HCT116 (cell line): Measurements from ENCODE around the gene DIPK1B. TPM values are rescaled to one million over a fixed set of nuclear protein-coding genes. Genes with fewer than 3 reads are reported as not detected.
A peak's percentile ranks its signal among the peaks of the same experiment; 100 is the strongest.

ENCODE experiments used
- ATAC-seq: fragments of 200-7000 bp; cut with Tn5 transposase; 2 replicates; pipeline ENCODE4 v1.9.1; 2020; ENCODE audit warnings: mild to moderate bottlenecking, moderate library complexity
- BruUV-seq: library from RNA; stranded (reverse); fragments of 400-500 nt; replicated peaks from 2 replicates; lab custom pipeline; 2021; lab: Mats Ljungman, UMichigan
- CTCF ChIA-PET: fragments of 300-600 bp; sonication (Branson Sonifier 250); formaldehyde crosslinking; loops from one replicate; lab custom pipeline; 2021; ENCODE audit warnings: antibody characterized with exemption; lab: Charles Lee
- POLR2A ChIA-PET: fragments of 300-600, 350-600 bp; sonication (Branson Sonifier 250); formaldehyde crosslinking; loops from one replicate; lab custom pipeline; 2021; ENCODE audit warnings: antibody characterized with exemption; lab: Charles Lee
- RAD21 ChIA-PET, 2 experiments: fragments of 300-600 bp; sonication (Branson Sonifier 250); formaldehyde crosslinking; loops; one replicate each; lab custom pipeline; 2023; ENCODE audit warnings: low total read pairs in 2 of 2; ENCODE audit not compliant: uncharacterized antibody in 2 of 2, unreplicated experiment in 2 of 2, low non-redundant PET in 1 of 2; lab: Charles Lee
- DNase-seq: peaks from one replicate; pipeline ENCODE4 v3.0.0-alpha.2; 2010; ENCODE audit warnings: low read depth, low spot score
- H2AFZ ChIP-seq: fragments of 200-600 bp; shearing (Covaris generic), sonication (generic); 2 replicates; pipeline ENCODE4 v1.6.1; 2017; ENCODE audit warnings: low read depth, mixed run types, mixed read lengths, antibody characterized with exemption, low read length; ENCODE audit not compliant: poor library complexity, severe bottlenecking
- H3K27ac ChIP-seq: 2 replicates; pipeline ENCODE4 v1.5.1; 2012; ENCODE audit warnings: low read depth, low read length
- H3K27me3 ChIP-seq: fragments of 200-600 bp; sonication (generic); 2 replicates; pipeline ENCODE4 v1.6.1; 2016; ENCODE audit warnings: mixed run types, low read length, mixed read lengths; ENCODE audit not compliant: insufficient read depth
- H3K36me3 ChIP-seq, 2 experiments: fragments of 200-500 bp in 1 of 2; fragments of 200-600 bp in 1 of 2; sonication (Bioruptor generic) in 1 of 2; sonication (generic) in 1 of 2; 2 replicates each; pipeline versions ENCODE4 v1.5.1 to v1.6.1; 2014 to 2016; ENCODE audit warnings: low read length in 2 of 2, inconsistent platforms in 1 of 2, mixed read lengths in 1 of 2, mixed run types in 1 of 2; ENCODE audit not compliant: insufficient read depth in 2 of 2, control insufficient read depth in 1 of 2
- H3K4me1 ChIP-seq, 2 experiments: fragments of 200-600 bp in 1 of 2; sonication (generic) in 1 of 2; 2 replicates each; pipeline versions ENCODE4 v1.5.1 to v1.6.1; 2012 to 2017; ENCODE audit warnings: low read length in 2 of 2, inconsistent platforms in 1 of 2, mild to moderate bottlenecking in 1 of 2, mixed read lengths in 1 of 2, mixed run types in 1 of 2, moderate library complexity in 1 of 2; ENCODE audit not compliant: insufficient read depth in 2 of 2, control insufficient read depth in 1 of 2
- H3K4me2 ChIP-seq: fragments of 200-600 bp; sonication (generic); 2 replicates; pipeline ENCODE4 v1.6.1; 2017; ENCODE audit warnings: mixed run types, low read length, mixed read lengths
- H3K4me3 ChIP-seq, 2 experiments: fragments of 200-600 bp in 1 of 2; sonication (generic) in 1 of 2; replicated peaks in 1 of 2; 2 replicates each; pipeline ENCODE4 v1.5.1; 2011 to 2016; ENCODE audit warnings: low read length in 2 of 2, control low read depth in 1 of 2, low read depth in 1 of 2, mild to moderate bottlenecking in 1 of 2, mixed read lengths in 1 of 2, mixed run types in 1 of 2
- H3K79me2 ChIP-seq: fragments of 200-600 bp; sonication (generic); 2 replicates; pipeline ENCODE4 v1.6.1; 2017; ENCODE audit warnings: mild to moderate bottlenecking, mixed run types, low read length, moderate library complexity, mixed read lengths; ENCODE audit not compliant: insufficient read depth
- H3K9ac ChIP-seq: fragments of 200-600 bp; sonication (generic); 2 replicates; pipeline ENCODE4 v1.6.1; 2016; ENCODE audit warnings: low read length, mixed read lengths
- H3K9me2 ChIP-seq: fragments of 200-600 bp; sonication (generic), shearing (Covaris generic); 2 replicates; pipeline ENCODE4 v1.6.1; 2017; ENCODE audit warnings: mixed run types, mild to moderate bottlenecking, moderate library complexity; ENCODE audit not compliant: insufficient read depth
- H3K9me3 ChIP-seq, 2 experiments: fragments of 200-500 bp in 1 of 2; fragments of 200-600 bp in 1 of 2; sonication (Bioruptor generic) in 1 of 2; sonication (generic) in 1 of 2; 2 replicates each; pipeline ENCODE4 v1.6.1; 2014 to 2017; ENCODE audit warnings: low read length in 2 of 2, mixed read lengths in 2 of 2, inconsistent platforms in 1 of 2, low read depth in 1 of 2, mild to moderate bottlenecking in 1 of 2, mixed run types in 1 of 2, moderate library complexity in 1 of 2; ENCODE audit not compliant: control insufficient read depth in 1 of 2, insufficient read depth in 1 of 2
- H4K20me1 ChIP-seq: fragments of 200-600 bp; sonication (generic), shearing (Covaris generic); 2 replicates; pipeline ENCODE4 v1.6.1; 2017; ENCODE audit warnings: mixed run types, mild to moderate bottlenecking, moderate library complexity; ENCODE audit not compliant: insufficient read depth
- CEBPB ChIP-seq: IDR thresholded peaks from 2 replicates; pipeline ENCODE4 v1.6.1; 2012; ENCODE audit warnings: low read depth
- CTCF ChIP-seq, 3 experiments: fragments of 200-600 bp in 1 of 3; sonication (generic) in 1 of 3; IDR thresholded peaks in 2 of 3; conservative IDR thresholded peaks in 1 of 3; 2 replicates each; pipeline ENCODE4 v1.5.1; 2012 to 2017; ENCODE audit warnings: low read depth in 2 of 3, low read length in 2 of 3, antibody characterized with exemption in 1 of 3, borderline replicate concordance in 1 of 3, control low read depth in 1 of 3, mild to moderate bottlenecking in 1 of 3, mixed read lengths in 1 of 3, mixed run types in 1 of 3, moderate library complexity in 1 of 3; ENCODE audit not compliant: insufficient read depth in 1 of 3
- EGR1 ChIP-seq: IDR thresholded peaks from 2 replicates; pipeline ENCODE4 v1.6.1; 2012; ENCODE audit warnings: low read depth
- ELF1 ChIP-seq: IDR thresholded peaks from 2 replicates; pipeline ENCODE4 v1.6.1; 2012; ENCODE audit warnings: low read depth, borderline replicate concordance
- FOSL1 ChIP-seq: IDR thresholded peaks from 2 replicates; pipeline ENCODE4 v1.6.1; 2012; ENCODE audit warnings: low read depth
- MAX ChIP-seq: IDR thresholded peaks from 2 replicates; pipeline ENCODE4 v1.6.1; 2012
- REST ChIP-seq: IDR thresholded peaks from 2 replicates; pipeline ENCODE4 v1.6.1; 2012; ENCODE audit warnings: low read depth
- SP1 ChIP-seq: IDR thresholded peaks from 2 replicates; pipeline ENCODE4 v1.6.1; 2012; ENCODE audit warnings: low read depth
- intact Hi-C: fragments of 100-400 bp; cut with micrococcal nuclease; formaldehyde crosslinking; loops from 2 replicates; pipeline ENCODE4 v1.10.0; 2022
- total RNA-seq: library from RNA; stranded (reverse); gene quantifications from one replicate; pipeline ENCODE4 v1.2.1, GENCODE V29; 2021; ENCODE audit not compliant: unreplicated experiment

The DIPK1B gene
- total RNA-seq, 1 experiment from 2014 or later, result 15.6 TPM

GRCh38 chr9:136726631-136727191, 14.3 kb downstream of the DIPK1B start:
- H3K27me3 ChIP-seq, result no peaks in the 10 kb centered on the region
- no peak for DNase-seq
- no peaks in the 10 kb centered on the region for H3K9me2 ChIP-seq
- H2AFZ ChIP-seq, result no peak overlapping the region
- TF ChIP-seq REST (no peak), CTCF (IDR thresholded peaks at IDR 0.05 in 2 of 3, conservative IDR thresholded peaks at IDR 0.05 in 1 of 3; ENCODE audit: borderline replicate concordance in 1 of 3, insufficient read depth in 1 of 3, low read depth in 2 of 3, low read length in 2 of 3) (peak in 2 of 3 experiments; percentile 61 to 69; a peak in 4 of 6 replicates), CEBPB (no peak), EGR1 (no peak), ELF1 (no peak), MAX (no peak), SP1 (no peak), FOSL1 (no peak)
- TF ChIP-seq, all 23 proteins: peak for 1
- no peaks in the 10 kb centered on the region for H3K9me3 ChIP-seq
- peak overlapping the region; percentile 97 for H3K27ac ChIP-seq
- peaks cover 13 to 59% of the 10 kb centered on the region in 2 experiments for H3K4me1 ChIP-seq
- POLR2A ChIA-PET, result interaction anchor here (1.0 kb wide), 2 partner anchors 16 to 32 kb away, joined by 5 to 7 read pairs; partner anchors contain the start of gene LCN8
- CTCF ChIA-PET, result interaction anchor here (1.0 kb wide), 1 partner anchor 21 kb away, joined by 3 read pairs; no protein-coding TSS in a partner anchor
- H3K4me3 ChIP-seq, result peak overlapping the region; percentile 93 to 100
- H3K79me2 ChIP-seq, result peaks cover 58% of the 10 kb centered on the region
- peak overlapping the region; percentile 95 for H3K9ac ChIP-seq
- RAD21 ChIA-PET, result no interaction called here
- H3K4me2 ChIP-seq, result peak overlapping the region; percentile 95
- intact Hi-C loops, result no loop called here
- BruUV-seq, result no TSS peak
- H4K20me1 ChIP-seq, result peaks cover 37% of the 10 kb centered on the region; the same call in 1 of the 2 replicates
- H3K36me3 ChIP-seq, result peaks cover 19 to 46% of the 10 kb centered on the region in 2 experiments; a peak in 3 of 4 replicates
- no peak for ATAC-seq
